Measurements from ENCODE around the gene UBR3.

- TF ChIP-seq POLR2AphosphoS5 (IDR thresholded peaks at IDR 0.05; ENCODE audit: low read depth, low read length) (peak; percentile 97), TAF1 (IDR thresholded peaks at IDR 0.05; ENCODE audit: borderline replicate concordance, insufficient read depth, low read length) (peak; percentile 84)
Measured at GRCh38 chr2:169798718-169799592, 28.3 kb upstream of the UBR3 start, which contains the start of gene SSB.

Data from PFSK-1 (cell line).